ENCODE data around the gene KCTD7. TPM values are rescaled to one million over a fixed set of nuclear protein-coding genes. Genes with fewer than 3 reads are reported as not detected.

Gene KCTD7
- total and polyA plus RNA-seq, 10 of the 15 experiments (the other 5 are each of a cell fraction or from before 2014, with no cell fraction given) = 1.6 to 18.0 (median 9.4) TPM

GRCh38 chr7:66628361-66629221 is at the start of gene KCTD7 (continued):
- no peak; the same call in 1 of the 2 replicates for TF ChIP-seq CEBPZ (IDR thresholded peaks at IDR 0.05; ENCODE audit: low read depth, low read length)
- TF ChIP-seq NFYA (IDR thresholded peaks at IDR 0.05; ENCODE audit: borderline replicate concordance, low read depth, low read length) = peak; percentile 6; the same call in 1 of the 2 replicates
- peak; percentile 68 for TF ChIP-seq SMARCA5 (IDR thresholded peaks at IDR 0.05)
- peak; percentile 86 for TF ChIP-seq LARP7 (IDR thresholded peaks at IDR 0.05)
- TF ChIP-seq SREBF2 (IDR thresholded peaks at IDR 0.05; ENCODE audit: low read length) = no peak
- peak; percentile 55 for TF ChIP-seq GATAD2B (conservative IDR thresholded peaks at IDR 0.05; ENCODE audit: low read depth)
- TF ChIP-seq JUNB (IDR thresholded peaks at IDR 0.05) = no peak
- TF ChIP-seq NR2F1 (conservative IDR thresholded peaks at IDR 0.05) = peak; percentile 81
- peak; percentile 92 for TF ChIP-seq SP1 (IDR thresholded peaks at IDR 0.05; ENCODE audit: low read depth, low read length)
- no peak for TF ChIP-seq FOXM1 (IDR thresholded peaks at IDR 0.05; ENCODE audit: low read depth, low read length)
- TF ChIP-seq SIX5 (IDR thresholded peaks at IDR 0.05; ENCODE audit: low read depth, low read length, severe bottlenecking) = no peak
- TF ChIP-seq EGR1 (IDR thresholded peaks at IDR 0.05; ENCODE audit: borderline replicate concordance in 1 of 2, low read depth in 2 of 2, low read length in 2 of 2) = peak in 1 of 2 experiments; percentile 69; a peak in 1 of 3 replicates
- TF ChIP-seq SMC3 (IDR thresholded peaks at IDR 0.05; ENCODE audit: borderline replicate concordance, low read length) = no peak
- no peak for TF ChIP-seq TBL1XR1 (IDR thresholded peaks at IDR 0.05; ENCODE audit: low read depth, low read length)
- peak; percentile 55; the same call in 1 of the 2 replicates for TF ChIP-seq MAX (IDR thresholded peaks at IDR 0.05; ENCODE audit: low read depth, low read length)
- TF ChIP-seq ATF7 (IDR thresholded peaks at IDR 0.05; ENCODE audit: low read depth) = 0 out of 2 replicates have a peak, but pooled peaks have one; percentile 7
- no peak for TF ChIP-seq MYB (IDR thresholded peaks at IDR 0.05; ENCODE audit: borderline replicate concordance, low read depth, low read length)
- TF ChIP-seq NFYB (IDR thresholded peaks at IDR 0.05; ENCODE audit: insufficient read depth, low read depth, low read length) = peak; percentile 89
- no peak for TF ChIP-seq SKIL (IDR thresholded peaks at IDR 0.05; ENCODE audit: low read depth, poor library complexity, severe bottlenecking)
- TF ChIP-seq ZNF207 (IDR thresholded peaks at IDR 0.05; ENCODE audit: borderline replicate concordance) = peak; percentile 75; the same call in 1 of the 2 replicates
